Karpas-422 (cell line): ENCODE results near the gene ZFAND6. TPM values are rescaled to one million over a fixed set of nuclear protein-coding genes. Genes with fewer than 3 reads are reported as not detected.
A peak's percentile ranks its signal among the peaks of the same experiment; 100 is the strongest.
"Not testable (repeated sequence)": the region's sequence is repeated elsewhere in the genome, so short reads cannot be mapped to it uniquely, and the experiment has no call there.

Experiments used
- DNase-seq: peaks from one replicate; pipeline ENCODE4 v3.0.0-alpha.2; 2015
- H2AFZ ChIP-seq: fragments of 200-600 bp; sonication (generic); 2 replicates; pipeline ENCODE4 v1.6.1; 2014; ENCODE audit warnings: antibody characterized with exemption, low read length, mixed read lengths
- H3K27ac ChIP-seq: fragments of 200-600 bp; sonication (generic); 2 replicates; pipeline ENCODE4 v1.5.1; 2014; ENCODE audit warnings: mild to moderate bottlenecking, low read length, moderate library complexity
- H3K27me3 ChIP-seq: fragments of 200-600 bp; sonication (generic); 2 replicates; pipeline ENCODE4 v1.6.1; 2014; ENCODE audit warnings: low read length, mixed read lengths
- H3K36me3 ChIP-seq: fragments of 200-600 bp; sonication (generic); 2 replicates; pipeline ENCODE4 v1.6.1; 2014; ENCODE audit warnings: low read length, mixed read lengths; ENCODE audit not compliant: insufficient read depth
- H3K4me1 ChIP-seq: fragments of 200-600 bp; sonication (generic); 2 replicates; pipeline ENCODE4 v1.6.1; 2014; ENCODE audit warnings: mild to moderate bottlenecking, low read length, mixed read lengths
- H3K4me2 ChIP-seq: fragments of 200-600 bp; sonication (generic); 2 replicates; pipeline ENCODE4 v1.6.1; 2014; ENCODE audit warnings: low read length, low read depth, mild to moderate bottlenecking; ENCODE audit not compliant: poor library complexity, severe bottlenecking
- H3K4me3 ChIP-seq: fragments of 200-600 bp; sonication (generic); 2 replicates; pipeline ENCODE4 v1.5.1; 2014; ENCODE audit warnings: mild to moderate bottlenecking, antibody characterized with exemption, low read length, mixed read lengths
- H3K79me2 ChIP-seq: fragments of 200-600 bp; sonication (generic); 2 replicates; pipeline ENCODE4 v1.6.1; 2014; ENCODE audit warnings: mild to moderate bottlenecking, low read length, mixed read lengths
- H3K9ac ChIP-seq: fragments of 200-600 bp; sonication (generic); 2 replicates; pipeline ENCODE4 v1.6.0; 2014; ENCODE audit warnings: low read length
- H3K9me2 ChIP-seq: fragments of 200-600 bp; sonication (generic), shearing (Covaris generic); replicated peaks from 2 replicates; pipeline ENCODE4 v1.6.0; 2014; ENCODE audit warnings: mild to moderate bottlenecking, low read length, moderate library complexity; ENCODE audit not compliant: insufficient read depth
- H3K9me3 ChIP-seq: fragments of 300-700, 200-600 bp; sonication (generic); 2 replicates; pipeline ENCODE4 v1.6.1; 2014; ENCODE audit warnings: low read length, mixed read lengths
- H4K20me1 ChIP-seq: fragments of 200-600 bp; sonication (generic); 2 replicates; pipeline ENCODE4 v1.6.1; 2014; ENCODE audit warnings: mild to moderate bottlenecking, antibody characterized with exemption, low read length, low read depth; ENCODE audit not compliant: insufficient read depth
- total RNA-seq: library from RNA; depleted of rRNA; stranded (reverse); fragments of >200 nt; shearing (Covaris generic); gene quantifications from 2 replicates; pipeline ENCODE4 v1.2.3, GENCODE V29; 2014; ENCODE audit warnings: low replicate concordance

The ZFAND6 gene
- total RNA-seq, 1 experiment from 2014 or later, result 174 TPM

DNA sequence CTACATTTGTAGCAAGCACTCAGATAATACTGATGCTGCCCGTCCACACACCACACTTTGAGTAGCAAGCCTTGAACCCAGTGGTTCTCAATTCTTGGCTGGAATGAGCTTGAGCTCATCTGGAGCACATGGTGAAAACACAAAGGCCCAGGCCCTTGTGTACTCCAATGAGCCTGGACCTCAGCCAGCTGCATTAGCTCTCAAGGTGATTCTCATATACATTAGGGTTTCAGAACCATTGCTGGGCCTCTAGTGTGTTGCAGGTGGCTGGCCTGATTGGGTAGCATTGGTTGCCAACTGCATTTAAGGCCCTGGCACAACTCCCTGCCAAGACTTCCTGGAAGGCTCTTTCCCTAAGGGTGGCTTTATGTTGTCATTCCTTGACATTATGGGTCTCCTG is 23.4 kb upstream of the ZFAND6 start:
- no peak overlapping the region for H2AFZ ChIP-seq
- H3K27me3 ChIP-seq, result no peaks in the 10 kb centered on the region

GRCh38 chr15:80041494-80042253 is 17.8 kb upstream of the ZFAND6 start:
- Histone ChIP-seq H3K9ac (no peak overlapping the region), H3K4me1 (no peaks in the 10 kb centered on the region), H4K20me1 (no peaks in the 10 kb centered on the region), H3K27me3 (no peaks in the 10 kb centered on the region), H3K27ac (no peak overlapping the region), H2AFZ (no peak overlapping the region), H3K9me3 (no peaks in the 10 kb centered on the region), H3K4me2 (no peak overlapping the region), H3K9me2 (no peaks in the 10 kb centered on the region), H3K4me3 (no peak overlapping the region), H3K36me3 (no peaks in the 10 kb centered on the region), H3K79me2 (no peaks in the 10 kb centered on the region)
- DNase-seq, result no peak

More for the DNA sequence above, 23.4 kb upstream of the ZFAND6 start:
- H3K9me3 ChIP-seq, result no peaks in the 10 kb centered on the region
- H3K4me3 ChIP-seq, result no peak overlapping the region
- no peaks in the 10 kb centered on the region for H3K79me2 ChIP-seq
- H3K9me2 ChIP-seq, result no peaks in the 10 kb centered on the region
- H3K4me1 ChIP-seq, result peaks cover 12% of the 10 kb centered on the region
- H3K4me2 ChIP-seq, result no peak overlapping the region
- H3K9ac ChIP-seq, result no peak overlapping the region
- no peak overlapping the region for H3K27ac ChIP-seq
- no peak for DNase-seq
- no peaks in the 10 kb centered on the region for H4K20me1 ChIP-seq
- H3K36me3 ChIP-seq, result no peaks in the 10 kb centered on the region

GRCh38 chr15:80042568-80042967 is 16.9 kb upstream of the ZFAND6 start:
- Histone ChIP-seq H3K4me1 (no peaks in the 10 kb centered on the region), H3K36me3 (no peaks in the 10 kb centered on the region), H3K4me3 (no peak overlapping the region), H3K27ac (no peak overlapping the region), H3K9me2 (no peaks in the 10 kb centered on the region), H3K9ac (no peak overlapping the region), H3K27me3 (no peaks in the 10 kb centered on the region), H2AFZ (no peak overlapping the region), H3K4me2 (no peak overlapping the region), H4K20me1 (no peaks in the 10 kb centered on the region), H3K9me3 (no peaks in the 10 kb centered on the region), H3K79me2 (no peaks in the 10 kb centered on the region)
- DNase-seq, result no peak

DNA sequence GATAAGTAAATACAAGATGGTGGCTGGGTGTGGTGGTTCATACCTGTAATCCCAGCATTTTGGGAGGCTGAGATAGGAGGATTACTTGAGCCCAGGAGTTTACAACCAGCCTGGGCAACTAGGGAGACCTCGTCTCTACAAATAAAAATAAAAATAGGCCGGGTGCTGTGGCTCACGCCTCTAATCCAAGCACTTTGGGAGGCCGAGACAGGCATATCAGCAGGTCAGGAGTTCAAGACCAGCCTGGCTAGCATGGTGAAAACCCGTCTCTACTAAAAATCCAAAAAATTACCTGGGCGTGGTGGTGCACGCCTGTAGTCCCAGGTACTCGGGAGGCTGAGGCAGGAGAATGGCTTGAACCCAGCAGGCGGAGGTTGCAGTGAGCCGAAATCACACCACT is 14.3 kb upstream of the ZFAND6 start:
- H3K9me3 ChIP-seq, H3K27ac ChIP-seq, H3K9ac ChIP-seq, H3K4me1 ChIP-seq, H3K27me3 ChIP-seq, H3K36me3 ChIP-seq, H2AFZ ChIP-seq, DNase-seq, H3K79me2 ChIP-seq, H3K9me2 ChIP-seq, H3K4me3 ChIP-seq, H4K20me1 ChIP-seq, H3K4me2 ChIP-seq: not testable (repeated sequence)

DNA sequence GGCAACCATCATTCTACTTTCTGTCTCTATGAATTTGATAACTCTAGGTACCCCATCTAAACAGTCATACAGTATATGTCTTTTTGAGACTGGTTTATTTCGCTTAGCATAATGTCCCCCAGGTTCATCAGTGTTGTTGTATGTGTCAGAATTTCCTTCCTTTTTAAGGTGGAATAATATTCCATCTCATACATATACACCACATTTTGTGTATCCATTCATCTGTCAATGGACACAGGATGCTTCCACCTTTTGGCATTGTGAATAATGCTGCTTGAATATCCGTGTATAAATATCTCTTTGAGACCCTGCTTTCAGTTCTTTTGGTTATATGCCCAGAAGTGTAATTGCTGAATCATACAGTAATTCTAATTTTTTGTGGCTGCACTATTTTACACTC is 10.4 kb upstream of the ZFAND6 start:
- Histone ChIP-seq H3K9ac (no peak overlapping the region), H3K79me2 (no peaks in the 10 kb centered on the region), H3K9me3 (no peaks in the 10 kb centered on the region), H3K4me2 (no peak overlapping the region), H3K27me3 (no peaks in the 10 kb centered on the region), H3K36me3 (no peaks in the 10 kb centered on the region), H3K4me1 (no peaks in the 10 kb centered on the region), H4K20me1 (no peaks in the 10 kb centered on the region), H3K9me2 (no peaks in the 10 kb centered on the region), H2AFZ (no peak overlapping the region), H3K27ac (no peak overlapping the region), H3K4me3 (no peak overlapping the region)
- no peak for DNase-seq

DNA sequence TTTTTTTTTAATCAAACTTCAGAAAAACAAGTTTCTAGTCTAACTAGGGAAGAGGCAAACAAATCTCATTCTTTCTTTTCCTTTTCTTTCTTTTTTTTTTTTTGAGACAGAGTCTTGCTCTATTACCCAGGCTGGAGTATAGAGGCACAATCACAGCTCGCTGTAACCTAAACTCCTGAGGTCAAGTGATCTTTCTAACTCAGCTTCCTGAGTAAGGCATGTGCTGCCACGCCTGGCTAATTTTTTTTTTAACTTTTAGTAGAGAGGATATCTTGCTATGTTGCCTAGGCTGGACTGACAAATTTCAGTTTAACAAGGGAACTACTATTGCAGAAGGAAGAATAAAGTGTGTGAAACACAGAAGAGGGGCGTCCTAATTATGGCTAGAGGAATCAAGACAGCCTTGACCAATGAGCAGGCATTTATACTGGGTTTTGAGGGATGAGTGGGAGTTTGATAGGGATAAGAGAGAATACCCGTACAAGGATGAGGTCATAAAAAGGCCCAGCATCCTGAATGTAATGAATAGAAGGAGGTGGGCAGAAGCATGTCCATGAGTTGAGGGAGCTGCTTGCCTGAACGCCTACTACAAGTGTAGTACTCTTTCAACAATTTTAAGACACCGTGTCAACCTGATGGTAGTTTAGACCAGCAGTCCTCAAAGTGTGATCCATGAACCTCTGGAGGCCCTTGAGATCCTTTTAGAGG is 6.7 kb upstream of the ZFAND6 start:
- peaks cover 2% of the 10 kb centered on the region; the same call in 1 of the 2 replicates for H3K27me3 ChIP-seq

GRCh38 chr15:80055933-80056332 is 3.5 kb upstream of the ZFAND6 start:
- DNase-seq, result peak; percentile 29

More for the DNA sequence above, 6.7 kb upstream of the ZFAND6 start:
- no peak overlapping the region for H3K9ac ChIP-seq
- no peak overlapping the region for H3K4me2 ChIP-seq
- H3K36me3 ChIP-seq, result no peaks in the 10 kb centered on the region
- no peak overlapping the region for H3K27ac ChIP-seq
- no peaks in the 10 kb centered on the region for H3K9me3 ChIP-seq
- H3K4me3 ChIP-seq, result no peak overlapping the region
- no peak for DNase-seq
- peaks cover 3% of the 10 kb centered on the region for H3K4me1 ChIP-seq
- H2AFZ ChIP-seq, result no peak overlapping the region
- no peaks in the 10 kb centered on the region for H3K9me2 ChIP-seq
- no peaks in the 10 kb centered on the region for H3K79me2 ChIP-seq
- no peaks in the 10 kb centered on the region for H4K20me1 ChIP-seq

DNA sequence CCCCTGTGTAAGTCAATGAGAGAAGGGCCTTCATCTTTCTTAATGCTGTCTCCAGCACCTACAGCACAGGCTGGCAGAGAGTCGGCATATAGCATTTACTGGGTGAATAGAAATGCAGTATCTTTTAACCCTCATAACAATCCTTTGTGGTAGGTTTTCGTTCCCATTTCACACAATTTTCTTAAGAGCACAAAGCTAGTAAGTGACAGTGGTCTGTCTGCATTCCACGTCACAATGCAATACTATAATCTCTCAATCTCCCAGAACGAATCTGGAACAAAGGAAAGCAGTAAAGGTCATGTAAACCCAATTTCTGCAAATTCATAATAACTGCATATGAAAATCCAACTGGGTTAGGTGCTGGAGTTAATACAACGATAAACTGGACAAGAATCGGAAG is 1.4 kb upstream of the ZFAND6 start:
- Histone ChIP-seq H3K4me2 (peak overlapping the region; percentile 99), H3K9me2 (no peaks in the 10 kb centered on the region), H3K4me3 (no peak overlapping the region), H4K20me1 (peaks cover 4% of the 10 kb centered on the region; the same call in 1 of the 2 replicates), H3K27ac (no peak overlapping the region), H3K36me3 (no peaks in the 10 kb centered on the region), H3K4me1 (peaks cover 36% of the 10 kb centered on the region), H3K79me2 (peaks cover 32% of the 10 kb centered on the region), H3K9me3 (no peaks in the 10 kb centered on the region), H3K27me3 (peaks cover 4% of the 10 kb centered on the region; the same call in 1 of the 2 replicates), H2AFZ (no peak overlapping the region), H3K9ac (no peak overlapping the region)
- no peak for DNase-seq

More at GRCh38 chr15:80055933-80056332, 3.5 kb upstream of the ZFAND6 start:
- Histone ChIP-seq H3K4me3 (no peak overlapping the region), H4K20me1 (no peaks in the 10 kb centered on the region), H3K27me3 (peaks cover 4% of the 10 kb centered on the region; the same call in 1 of the 2 replicates), H3K4me1 (peaks cover 15% of the 10 kb centered on the region), H3K9ac (no peak overlapping the region), H2AFZ (no peak overlapping the region), H3K27ac (no peak overlapping the region), H3K4me2 (no peak overlapping the region), H3K79me2 (peaks cover 11% of the 10 kb centered on the region), H3K36me3 (no peaks in the 10 kb centered on the region), H3K9me2 (no peaks in the 10 kb centered on the region), H3K9me3 (no peaks in the 10 kb centered on the region)
